ENCODE results near the gene PLXNC1. TPM values are rescaled to one million over a fixed set of nuclear protein-coding genes. Genes with fewer than 3 reads are reported as not detected.
A peak's percentile ranks its signal among the peaks of the same experiment; 100 is the strongest.

The PLXNC1 gene
- total and polyA plus RNA-seq, 4 donors, result 1.7 to 70.0 (median 36.3) TPM

GRCh38 chr12:94103986-94104385 lies 44.4 kb upstream of the PLXNC1 start:
- H3K27me3 ChIP-seq (ENCODE audit: control insufficient read depth in 3 of 3, insufficient read depth in 3 of 3, low read length in 2 of 3), result peaks cover 0 to 3% (median 0%) of the 10 kb centered on the region in 3 donors
- H3K9me3 ChIP-seq (ENCODE audit: control insufficient read depth in 4 of 4, insufficient read depth in 3 of 4, low read length in 3 of 4), result no peaks in the 10 kb centered on the region
- no peaks in the 10 kb centered on the region for H3K36me3 ChIP-seq (ENCODE audit: control insufficient read depth in 4 of 4, insufficient read depth in 4 of 4, low read length in 4 of 4)
- no peak overlapping the region for H3K4me3 ChIP-seq
- WGBS, 2 donors, result 65 to 89% methylated on average over 4 of the region's 4 CpGs
- no peak overlapping the region for H3K27ac ChIP-seq (ENCODE audit: low read depth in 1 of 2, low read length in 1 of 2)
- ATAC-seq (ENCODE audit: insufficient read depth, low FRiP score) (no peak), DNase-seq (no peak)
- peaks cover 0 to 6% (median 0%) of the 10 kb centered on the region in 5 donors for H3K4me1 ChIP-seq (ENCODE audit: control insufficient read depth in 5 of 5, insufficient read depth in 5 of 5, low read length in 5 of 5)
- H3K9ac ChIP-seq (ENCODE audit: insufficient read depth in 1 of 2, low read length in 2 of 2), result no peak overlapping the region
- no peak for TF ChIP-seq CTCF (IDR thresholded peaks at IDR 0.05; ENCODE audit: control extremely low read depth, extremely low read depth)

- H3K9me3 ChIP-seq (ENCODE audit: control insufficient read depth in 4 of 4, insufficient read depth in 3 of 4, low read length in 3 of 4), result peaks cover 0 to 3% (median 0%) of the 10 kb centered on the region in 4 donors
- no peak overlapping the region for H3K27ac ChIP-seq (ENCODE audit: low read depth in 1 of 2, low read length in 1 of 2)
- DNase-seq, result no peak
- 80 to 84% methylated on average over 4 of the region's 4 CpGs for WGBS, 2 donors
- no peak overlapping the region for H3K9ac ChIP-seq (ENCODE audit: insufficient read depth in 1 of 2, low read length in 2 of 2)
- no peak for ATAC-seq (ENCODE audit: insufficient read depth, low FRiP score)
- no peaks in the 10 kb centered on the region for H3K36me3 ChIP-seq (ENCODE audit: control insufficient read depth in 4 of 4, insufficient read depth in 4 of 4, low read length in 4 of 4)
- no peak for TF ChIP-seq CTCF (IDR thresholded peaks at IDR 0.05; ENCODE audit: control extremely low read depth, extremely low read depth)
- no peaks in the 10 kb centered on the region for H3K27me3 ChIP-seq (ENCODE audit: control insufficient read depth in 3 of 3, insufficient read depth in 3 of 3, low read length in 2 of 3)
- no peaks in the 10 kb centered on the region for H3K4me1 ChIP-seq (ENCODE audit: control insufficient read depth in 5 of 5, insufficient read depth in 5 of 5, low read length in 5 of 5)
- H3K4me3 ChIP-seq, result no peak overlapping the region
These were observed 40.5 kb upstream of the PLXNC1 start for GRCh38 chr12:94107910-94108309.

GRCh38 chr12:94109160-94109559 lies 39.2 kb upstream of the PLXNC1 start:
- Histone ChIP-seq H3K4me1 (ENCODE audit: control insufficient read depth in 5 of 5, insufficient read depth in 5 of 5, low read length in 5 of 5) (no peaks in the 10 kb centered on the region), H3K9me3 (ENCODE audit: control insufficient read depth in 4 of 4, insufficient read depth in 3 of 4, low read length in 3 of 4) (peaks cover 0 to 3% (median 0%) of the 10 kb centered on the region in 4 donors), H3K36me3 (ENCODE audit: control insufficient read depth in 4 of 4, insufficient read depth in 4 of 4, low read length in 4 of 4) (no peaks in the 10 kb centered on the region), H3K4me3 (no peak overlapping the region), H3K9ac (ENCODE audit: insufficient read depth in 1 of 2, low read length in 2 of 2) (no peak overlapping the region), H3K27me3 (ENCODE audit: control insufficient read depth in 3 of 3, insufficient read depth in 3 of 3, low read length in 2 of 3) (no peaks in the 10 kb centered on the region), H3K27ac (ENCODE audit: low read depth in 1 of 2, low read length in 1 of 2) (no peak overlapping the region)
- no peak for TF ChIP-seq CTCF (IDR thresholded peaks at IDR 0.05; ENCODE audit: control extremely low read depth, extremely low read depth)
- ATAC-seq (ENCODE audit: insufficient read depth, low FRiP score) (peak; percentile 22), DNase-seq (no peak)
- WGBS, 2 donors, result 58 to 78% methylated on average over 5 of the region's 5 CpGs

GRCh38 chr12:94110258-94110657 lies 38.1 kb upstream of the PLXNC1 start:
- Histone ChIP-seq H3K27me3 (ENCODE audit: control insufficient read depth in 3 of 3, insufficient read depth in 3 of 3, low read length in 2 of 3) (no peaks in the 10 kb centered on the region), H3K4me1 (ENCODE audit: control insufficient read depth in 5 of 5, insufficient read depth in 5 of 5, low read length in 5 of 5) (no peaks in the 10 kb centered on the region), H3K27ac (ENCODE audit: low read depth in 1 of 2, low read length in 1 of 2) (no peak overlapping the region), H3K4me3 (no peak overlapping the region), H3K9me3 (ENCODE audit: control insufficient read depth in 4 of 4, insufficient read depth in 3 of 4, low read length in 3 of 4) (peaks cover 0 to 3% (median 0%) of the 10 kb centered on the region in 4 donors), H3K36me3 (ENCODE audit: control insufficient read depth in 4 of 4, insufficient read depth in 4 of 4, low read length in 4 of 4) (no peaks in the 10 kb centered on the region), H3K9ac (ENCODE audit: insufficient read depth in 1 of 2, low read length in 2 of 2) (no peak overlapping the region)
- WGBS, 2 donors, result 90 to 91% methylated on average over 9 of the region's 9 CpGs
- DNase-seq (no peak), ATAC-seq (ENCODE audit: insufficient read depth, low FRiP score) (no peak)
- no peak for TF ChIP-seq CTCF (IDR thresholded peaks at IDR 0.05; ENCODE audit: control extremely low read depth, extremely low read depth)

All from lung (tissue), 12 donors.